Right lobe of liver (tissue), 6 donors: Measurements from ENCODE around the gene GATA3. TPM values are rescaled to one million over a fixed set of nuclear protein-coding genes. Genes with fewer than 3 reads are reported as not detected.

Experiments
- ATAC-seq, 4 donors: fragments of 200-7000 bp; cut with Tn5 transposase; one replicate each; pipeline ENCODE4 v1.9.1; 2020; ENCODE audit warnings: mild to moderate bottlenecking in 4 of 4, moderate library complexity in 4 of 4
- DNase-seq, 3 donors: peaks; one replicate each; pipeline ENCODE4 v3.0.0-alpha.2; 2020
- H3K27ac ChIP-seq, 3 donors: fragments of 200-600 bp; one replicate each; pipeline ENCODE4 v1.8.0; 2022
- H3K27me3 ChIP-seq, 2 donors: fragments of 200-600 bp; one replicate each; pipeline ENCODE4 v1.8.0; 2022
- H3K36me3 ChIP-seq, 4 donors: fragments of 200-600 bp; sonication (generic) in 1 of 4; one replicate each; pipeline versions ENCODE4 v1.5.1 to v1.8.0; 2017 to 2022; ENCODE audit warnings: control low read depth in 1 of 4
- H3K4me1 ChIP-seq, 4 donors: fragments of 200-600 bp; sonication (generic) in 1 of 4; one replicate each; pipeline versions ENCODE4 v1.5.1 to v1.8.0; 2017 to 2022; ENCODE audit warnings: control low read depth in 1 of 4
- H3K4me3 ChIP-seq, 3 donors: fragments of 200-600 bp; one replicate each; pipeline ENCODE4 v1.8.0; 2022
- H3K9me3 ChIP-seq, 4 donors: fragments of 200-600 bp; sonication (generic) in 1 of 4; one replicate each; pipeline versions ENCODE4 v1.5.1 to v1.8.0; 2017 to 2022; ENCODE audit warnings: control low read depth in 1 of 4
- CTCF ChIP-seq, 4 donors: fragments of 200-600 bp in 3 of 4; fragments of 450-650 bp in 1 of 4; IDR thresholded peaks; one replicate each; pipeline versions ENCODE4 v1.5.1 to v1.8.0; 2016 to 2022; ENCODE audit warnings: antibody characterized with exemption in 4 of 4, mild to moderate bottlenecking in 2 of 4
- POLR2A ChIP-seq: fragments of 450-650 bp; IDR thresholded peaks from one replicate; pipeline ENCODE4 v1.6.1; 2017; ENCODE audit warnings: antibody characterized with exemption, mild to moderate bottlenecking
- WGBS: methylation state at CpG from one replicate; pipeline ENCODE4 v1.1.6; 2018; ENCODE audit warnings: low coverage, low lambda C conversion rate; ENCODE audit not compliant: insufficient coverage; ENCODE audit errors: missing lambda C conversion rate; 5-methylcytosine and 5-hydroxymethylcytosine counted together
- intact Hi-C, 2 donors: fragments of 100-400 bp; cut with DNase I; formaldehyde crosslinking; loops; one replicate each; pipeline versions ENCODE4 v1.11.2 to v1.14.1; 2022
- total RNA-seq, 6 experiments: library from RNA; depleted of rRNA in 2 of 6; stranded (reverse); fragments of >200 nt in 2 of 6; fragmentation: NEBNext Ultra II Directional in 3 of 6; extraction: Animal tissue kit (Norgen Biotek cat#: 25700) in 3 of 6; gene quantifications; one replicate each; pipeline versions ENCODE4 v1.1.0 to v1.2.4, GENCODE V29; 2016 to 2023
- donor health status: DM: no; HTN: yes; CAD: no.
- donor health status: DM: no; HTN: no; CAD: no.
- donor health status: DM: no; HTN: no; CAD: no.
- donor health status: DM: no; HTN: yes; CAD: no.
- donor health status: DM: no; HTN: yes; CAD: no.

GATA3 gene
- total RNA-seq, 6 experiments from 2014 or later = 0.26 to 1.0 (median 0.53) TPM; not detected in 1

DNA sequence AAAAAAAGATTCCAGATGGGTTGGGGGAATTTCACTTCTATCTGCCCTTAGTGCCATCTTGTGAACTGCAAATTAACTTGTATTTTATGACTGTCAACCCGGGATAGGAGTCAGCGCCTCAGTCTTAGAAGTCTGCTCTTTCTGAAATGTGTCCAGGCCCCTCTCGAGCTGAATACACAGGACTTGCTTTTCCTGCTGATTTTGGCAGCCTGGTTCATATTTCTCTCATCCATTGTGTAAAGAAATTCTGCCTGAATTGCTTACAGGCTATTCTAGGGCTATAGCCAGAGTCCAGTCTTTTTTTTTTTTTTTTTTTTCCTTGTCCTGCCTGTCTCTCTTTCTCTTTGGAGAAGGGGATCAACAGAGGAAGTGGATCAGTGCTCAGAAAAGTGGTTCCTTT is 24.6 kb downstream of the GATA3 start:
- TF ChIP-seq POLR2A (no peak), CTCF (IDR thresholded peaks at IDR 0.05) (no peak)
- WGBS = 37% methylated on average over 3 of the region's 3 CpGs
- ATAC-seq (no peak), DNase-seq (no peak)
- Histone ChIP-seq H3K27ac (no peak overlapping the region), H3K27me3 (no peaks in the 10 kb centered on the region), H3K36me3 (no peaks in the 10 kb centered on the region), H3K4me3 (no peak overlapping the region), H3K4me1 (no peaks in the 10 kb centered on the region), H3K9me3 (no peaks in the 10 kb centered on the region)
- intact Hi-C loops = no loop called here

DNA sequence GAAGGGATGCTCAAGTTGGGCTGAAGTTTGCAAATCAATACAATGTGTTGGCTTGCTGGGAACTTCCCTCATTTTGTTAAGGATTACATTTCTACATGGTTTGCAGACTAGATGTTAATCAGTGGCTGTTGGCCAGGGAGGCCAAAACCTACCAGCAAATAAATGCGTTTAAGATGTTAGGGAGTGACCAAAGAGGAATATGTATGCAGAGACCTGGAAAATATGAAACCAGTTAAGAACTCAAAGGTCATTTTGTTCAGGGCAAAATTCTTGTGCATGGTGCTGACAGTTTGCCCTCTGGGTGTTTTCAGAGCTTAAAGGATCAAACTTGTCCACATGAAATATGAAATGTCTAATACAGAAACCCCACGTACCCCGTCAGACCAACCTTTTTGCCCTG is 30.3 kb downstream of the GATA3 start:
- Histone ChIP-seq H3K27ac (no peak overlapping the region), H3K27me3 (no peaks in the 10 kb centered on the region), H3K4me3 (no peak overlapping the region), H3K36me3 (no peaks in the 10 kb centered on the region), H3K4me1 (no peaks in the 10 kb centered on the region), H3K9me3 (no peaks in the 10 kb centered on the region)
- TF ChIP-seq CTCF (IDR thresholded peaks at IDR 0.05) (no peak), POLR2A (no peak)
- intact Hi-C loops = no loop called here
- DNase-seq = no peak
- WGBS = 57% methylated on average over 3 of the region's 3 CpGs
- ATAC-seq = no peak

DNA sequence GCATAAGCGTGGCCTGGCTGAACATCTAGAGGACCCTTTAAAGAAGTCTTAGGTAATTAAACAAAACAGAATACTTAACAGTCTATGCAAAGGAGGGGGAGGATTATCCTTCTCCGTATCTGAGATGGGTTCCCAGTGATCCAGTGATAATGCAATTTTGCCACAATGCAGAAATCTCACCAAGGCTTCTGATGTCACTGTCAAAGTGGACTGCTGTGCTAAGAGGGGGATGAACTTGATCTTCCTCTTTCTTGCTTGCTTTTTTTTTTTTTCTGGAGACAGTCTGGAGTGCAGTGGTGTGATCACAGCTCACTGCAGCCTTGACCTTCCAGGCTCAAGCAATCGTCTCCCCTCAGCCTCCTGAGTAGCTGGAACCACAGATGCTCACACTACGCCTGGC is 30.8 kb downstream of the GATA3 start:
- H3K9me3 ChIP-seq = no peaks in the 10 kb centered on the region
- WGBS = 48% methylated on average over 2 of the region's 4 CpGs
- no peak for DNase-seq
- no peak overlapping the region for H3K4me3 ChIP-seq
- H3K4me1 ChIP-seq = no peaks in the 10 kb centered on the region
- intact Hi-C loops = no loop called here
- ATAC-seq = no peak
- no peak overlapping the region for H3K27ac ChIP-seq
- no peaks in the 10 kb centered on the region for H3K27me3 ChIP-seq
- H3K36me3 ChIP-seq = no peaks in the 10 kb centered on the region
- TF ChIP-seq CTCF (IDR thresholded peaks at IDR 0.05) (no peak), POLR2A (no peak)

DNA sequence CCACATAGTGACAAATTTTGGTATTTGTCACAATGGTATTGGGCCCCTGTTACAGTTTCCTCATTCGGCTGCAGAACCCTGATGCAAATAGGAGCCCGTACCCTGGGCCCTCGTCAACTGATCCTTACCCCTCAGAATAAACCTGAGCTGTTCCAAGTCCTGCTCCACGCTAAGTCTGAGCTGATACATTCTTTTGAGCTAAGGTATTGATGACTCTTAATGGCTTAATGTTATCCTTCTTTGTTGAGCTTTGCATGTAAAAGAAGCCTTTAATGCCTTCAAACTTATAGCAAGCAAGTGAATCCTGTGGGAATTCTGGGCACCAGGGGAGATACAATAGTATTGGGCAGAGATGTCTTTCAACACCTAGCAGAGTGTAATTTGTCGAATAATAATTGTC is 31.8 kb downstream of the GATA3 start:
- 62% methylated on average over 3 of the region's 5 CpGs for WGBS
- H3K27ac ChIP-seq = no peak overlapping the region
- no peak overlapping the region for H3K4me3 ChIP-seq
- H3K27me3 ChIP-seq = no peaks in the 10 kb centered on the region
- H3K36me3 ChIP-seq = no peaks in the 10 kb centered on the region
- no peaks in the 10 kb centered on the region for H3K4me1 ChIP-seq
- H3K9me3 ChIP-seq = no peaks in the 10 kb centered on the region
- DNase-seq (no peak), ATAC-seq (no peak)
- intact Hi-C loops = no loop called here
- TF ChIP-seq POLR2A = no peak
- TF ChIP-seq CTCF (IDR thresholded peaks at IDR 0.05) = no peak

- no peak for DNase-seq
- Histone ChIP-seq H3K36me3 (no peaks in the 10 kb centered on the region), H3K27me3 (no peaks in the 10 kb centered on the region), H3K27ac (no peak overlapping the region), H3K4me3 (no peak overlapping the region), H3K4me1 (no peaks in the 10 kb centered on the region), H3K9me3 (no peaks in the 10 kb centered on the region)
- 26% methylated on average over 6 of the region's 6 CpGs for WGBS
- ATAC-seq = no peak
- intact Hi-C loops = no loop called here
- TF ChIP-seq CTCF (IDR thresholded peaks at IDR 0.05) (no peak), POLR2A (no peak)
These were observed 34.0 kb downstream of the GATA3 start for GRCh38 chr10:8088504-8088903.
